ENCODE measurements around the gene NEK10.

DNA sequence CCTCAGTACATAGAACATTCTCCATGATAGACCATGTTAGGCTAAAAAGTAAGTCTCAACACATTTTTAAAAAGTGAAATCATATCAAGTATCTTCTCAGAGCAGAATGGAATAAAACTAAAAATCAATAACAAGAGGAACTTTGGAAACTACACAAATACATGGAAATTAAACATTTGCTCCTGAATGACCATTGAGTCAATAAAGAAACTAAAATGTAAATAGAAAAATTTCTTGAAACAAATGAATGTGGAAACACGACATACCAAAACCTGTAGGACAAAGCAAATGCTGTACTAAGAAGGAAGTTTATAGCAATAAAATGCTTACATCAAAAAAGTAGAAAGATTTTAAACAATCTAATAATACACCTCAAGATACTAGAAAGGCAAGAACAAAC, 33.6 kb downstream of the NEK10 start:
- TF ChIP-seq EZH2 (IDR thresholded peaks at IDR 0.05; ENCODE audit: borderline replicate concordance, insufficient read depth, low read depth, low read length, poor library complexity, severe bottlenecking) (no peak), CTCF (IDR thresholded peaks at IDR 0.05) (no peak)

Measured in B cell (primary cell).